NB4 (cell line): ENCODE results near the gene ARL16.

Experiments
- POLR2A ChIP-seq: IDR thresholded peaks from 2 replicates; pipeline ENCODE4 v1.6.1; 2011; ENCODE audit warnings: mild to moderate bottlenecking; ENCODE audit not compliant: insufficient read length; ENCODE audit errors: extremely low read depth
- TF ChIP-seq, protein P1 (sequence below): IDR thresholded peaks from one replicate; pipeline ENCODE4 v1.5.1; 2012; ENCODE audit warnings: low read depth, low read length

DNA sequence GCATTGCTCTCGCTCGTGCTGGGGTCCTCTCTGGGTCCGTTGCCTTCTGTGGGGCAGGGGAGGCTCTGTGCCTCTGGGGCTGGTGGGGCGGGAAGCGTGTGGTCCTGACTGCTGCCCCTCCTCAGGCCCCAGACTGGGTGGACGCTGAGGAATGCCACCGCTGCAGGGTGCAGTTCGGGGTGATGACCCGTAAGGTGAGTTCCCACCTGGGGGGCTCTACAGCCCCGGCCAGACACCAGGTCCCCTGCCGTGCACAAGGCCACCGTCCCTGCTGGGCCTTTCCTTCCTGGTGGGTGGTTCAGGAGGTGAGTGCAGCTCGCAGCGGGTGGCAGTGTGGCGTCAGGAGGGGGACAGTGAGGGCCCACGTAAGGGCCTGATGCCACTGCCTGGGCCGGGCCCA lies 7.0 kb upstream of the ARL16 start:
- TF ChIP-seq POLR2A, result no peak
- TF ChIP-seq, protein P1, sequence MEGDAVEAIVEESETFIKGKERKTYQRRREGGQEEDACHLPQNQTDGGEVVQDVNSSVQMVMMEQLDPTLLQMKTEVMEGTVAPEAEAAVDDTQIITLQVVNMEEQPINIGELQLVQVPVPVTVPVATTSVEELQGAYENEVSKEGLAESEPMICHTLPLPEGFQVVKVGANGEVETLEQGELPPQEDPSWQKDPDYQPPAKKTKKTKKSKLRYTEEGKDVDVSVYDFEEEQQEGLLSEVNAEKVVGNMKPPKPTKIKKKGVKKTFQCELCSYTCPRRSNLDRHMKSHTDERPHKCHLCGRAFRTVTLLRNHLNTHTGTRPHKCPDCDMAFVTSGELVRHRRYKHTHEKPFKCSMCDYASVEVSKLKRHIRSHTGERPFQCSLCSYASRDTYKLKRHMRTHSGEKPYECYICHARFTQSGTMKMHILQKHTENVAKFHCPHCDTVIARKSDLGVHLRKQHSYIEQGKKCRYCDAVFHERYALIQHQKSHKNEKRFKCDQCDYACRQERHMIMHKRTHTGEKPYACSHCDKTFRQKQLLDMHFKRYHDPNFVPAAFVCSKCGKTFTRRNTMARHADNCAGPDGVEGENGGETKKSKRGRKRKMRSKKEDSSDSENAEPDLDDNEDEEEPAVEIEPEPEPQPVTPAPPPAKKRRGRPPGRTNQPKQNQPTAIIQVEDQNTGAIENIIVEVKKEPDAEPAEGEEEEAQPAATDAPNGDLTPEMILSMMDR, result no peak
